UCSD-AML1 (cell line): ENCODE data around the gene INPP5A.
"Not testable (repeated sequence)": the region's sequence is repeated elsewhere in the genome, so short reads cannot be mapped to it uniquely, and the experiment has no call there.

Source experiments
- DNase-seq: peaks from one replicate; lab custom pipeline; 2025; ENCODE audit not compliant: unreplicated experiment; lab: John Stamatoyannopoulos, UW

INPP5A gene

DNA sequence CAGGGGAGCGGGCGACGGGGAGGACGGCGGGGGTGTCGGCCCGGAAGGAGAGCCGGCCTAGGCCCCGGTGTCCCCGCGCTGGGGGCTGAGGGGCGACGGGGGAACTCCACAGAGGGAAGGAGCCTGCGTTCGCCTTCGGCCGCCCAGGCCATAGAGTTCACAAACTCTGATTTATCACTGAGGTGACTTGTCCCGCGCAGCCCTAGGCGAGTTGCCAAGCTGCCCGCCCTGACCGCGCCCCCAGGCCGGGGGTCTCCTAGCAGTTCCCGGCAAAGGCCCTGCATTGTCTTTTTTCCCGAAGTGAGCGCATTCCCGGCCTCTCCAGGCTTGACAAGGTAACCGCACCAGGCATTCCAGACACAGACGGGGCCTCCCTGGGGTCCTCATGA lies 251.2 kb downstream of the INPP5A start:
- DNase-seq: no peak

DNA sequence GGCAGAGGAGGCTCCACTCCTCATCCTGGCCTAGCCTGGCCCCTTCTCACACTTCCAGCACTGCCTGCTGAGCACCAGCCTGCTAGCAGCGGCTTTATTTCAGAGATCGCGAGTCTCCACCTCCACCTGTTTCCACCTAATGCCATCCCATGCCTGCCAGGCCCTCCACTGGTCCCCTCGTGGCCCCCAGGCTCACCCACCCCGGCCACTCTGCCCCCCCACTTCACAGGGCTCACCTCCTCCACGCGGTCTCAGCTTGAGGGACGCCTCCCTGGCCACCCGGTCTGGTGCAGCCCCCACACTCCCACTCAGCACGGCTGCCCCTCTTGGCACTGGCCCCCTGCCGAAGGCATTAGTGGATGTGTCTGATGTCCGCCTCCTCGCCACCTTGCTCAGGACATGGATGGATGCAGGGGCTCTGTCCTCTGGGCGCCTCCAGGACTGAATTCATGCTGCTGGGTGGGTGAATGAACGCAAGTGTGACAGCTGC lies 252.1 kb downstream of the INPP5A start:
- DNase-seq: no peak

DNA sequence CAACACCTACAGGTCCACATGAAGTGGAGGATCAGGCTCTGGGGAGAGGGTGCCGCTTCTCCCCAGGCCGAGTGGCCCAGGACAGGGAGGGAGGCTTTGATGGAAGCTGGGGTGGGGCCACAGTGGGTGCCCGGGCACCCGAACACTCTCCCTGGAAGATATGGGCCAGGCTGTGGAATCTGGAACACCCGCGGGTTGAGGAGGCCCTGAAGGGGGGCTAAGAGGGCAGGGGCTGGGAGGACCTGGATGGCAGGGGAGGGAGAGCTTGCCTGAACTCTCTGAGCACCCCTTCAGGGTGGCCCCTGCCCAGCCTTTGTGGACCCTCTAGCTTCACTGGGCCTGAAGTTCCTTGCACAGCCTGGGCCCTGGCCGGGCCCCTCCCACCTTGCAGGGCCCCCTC lies 252.9 kb downstream of the INPP5A start:
- DNase-seq: no peak

DNA sequence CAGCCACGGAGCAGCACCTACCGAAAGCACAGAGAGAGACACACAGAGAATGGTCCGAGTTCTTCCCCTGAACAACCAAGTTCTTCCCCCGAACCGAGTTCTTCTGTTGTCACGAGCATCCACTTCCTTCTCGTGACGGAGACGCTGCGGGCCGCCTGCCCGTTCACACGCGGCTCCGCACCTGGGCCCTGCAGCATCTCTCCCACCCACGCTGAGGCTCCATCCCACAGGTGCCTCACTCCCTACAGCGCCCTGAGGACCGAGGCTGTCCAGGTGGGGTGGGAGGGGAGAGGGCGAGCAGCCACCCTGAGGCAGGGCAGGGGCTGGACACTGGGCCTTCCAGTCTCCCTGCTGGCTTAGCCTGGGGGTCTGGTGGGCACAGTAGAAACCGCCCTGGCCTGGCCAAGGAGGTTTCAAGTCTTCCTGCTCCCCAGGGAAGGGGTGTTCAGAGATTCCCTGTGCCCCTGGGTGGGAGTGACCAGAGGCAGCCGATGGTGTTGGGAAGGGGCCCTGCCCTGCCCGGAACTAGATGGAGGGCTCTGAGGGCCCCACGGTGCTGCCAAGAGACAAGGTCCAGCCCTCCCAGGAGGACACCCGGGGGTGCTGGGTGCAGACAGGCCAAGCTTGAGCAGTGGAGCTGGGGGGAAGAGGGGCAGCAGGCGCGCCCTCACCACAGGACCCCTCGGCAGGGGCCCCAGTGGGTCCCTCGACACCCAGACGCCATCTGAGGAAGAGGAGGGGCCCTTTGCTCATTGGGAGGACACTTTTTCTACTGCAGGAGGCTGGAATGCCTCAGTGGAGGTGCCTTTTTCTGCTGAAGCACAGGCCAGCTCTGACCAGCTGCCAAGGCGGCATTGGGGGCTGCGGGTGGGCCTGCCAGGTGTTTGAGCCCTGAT lies 253.6 kb downstream of the INPP5A start:
- DNase-seq: no peak

DNA sequence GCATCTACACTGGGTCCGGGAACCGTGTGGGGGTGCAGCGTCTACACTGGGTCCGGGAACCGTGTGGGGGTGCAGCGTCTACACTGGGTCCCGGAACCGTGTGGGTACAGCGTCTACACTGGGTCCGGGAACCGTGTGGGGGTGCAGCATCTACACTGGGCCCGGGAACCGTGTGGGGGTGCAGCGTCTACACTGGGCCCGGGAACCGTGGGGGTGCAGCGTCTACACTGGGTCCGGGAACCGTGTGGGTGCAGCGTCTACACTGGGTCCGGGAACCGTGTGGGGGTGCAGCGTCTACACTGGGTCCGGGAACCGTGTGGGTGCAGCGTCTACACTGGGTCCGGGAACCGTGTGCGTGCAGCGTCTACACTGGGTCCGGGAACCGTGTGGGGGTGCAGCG lies 254.5 kb downstream of the INPP5A start:
- DNase-seq: not testable (repeated sequence)

DNA sequence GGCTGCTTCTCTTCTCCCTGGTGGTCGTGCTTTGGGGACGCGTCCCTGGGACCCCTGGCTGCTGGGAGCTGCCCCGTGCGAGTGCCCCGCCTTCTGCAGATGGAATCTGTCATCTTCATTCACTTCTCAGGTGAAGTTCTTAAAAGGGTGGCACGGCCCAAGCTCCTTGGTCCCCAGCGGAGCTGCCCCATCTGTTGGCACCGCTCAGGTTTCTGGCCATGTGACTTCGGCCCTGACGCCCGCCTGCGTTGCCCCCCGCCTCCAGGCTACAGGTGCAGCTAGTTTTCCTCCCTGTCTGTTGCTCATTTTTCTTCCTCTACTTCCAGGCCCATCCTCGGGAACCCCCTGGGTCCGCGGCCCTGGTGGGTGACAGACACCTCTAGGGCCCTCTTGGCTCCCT lies 255.2 kb downstream of the INPP5A start:
- no peak for DNase-seq

DNA sequence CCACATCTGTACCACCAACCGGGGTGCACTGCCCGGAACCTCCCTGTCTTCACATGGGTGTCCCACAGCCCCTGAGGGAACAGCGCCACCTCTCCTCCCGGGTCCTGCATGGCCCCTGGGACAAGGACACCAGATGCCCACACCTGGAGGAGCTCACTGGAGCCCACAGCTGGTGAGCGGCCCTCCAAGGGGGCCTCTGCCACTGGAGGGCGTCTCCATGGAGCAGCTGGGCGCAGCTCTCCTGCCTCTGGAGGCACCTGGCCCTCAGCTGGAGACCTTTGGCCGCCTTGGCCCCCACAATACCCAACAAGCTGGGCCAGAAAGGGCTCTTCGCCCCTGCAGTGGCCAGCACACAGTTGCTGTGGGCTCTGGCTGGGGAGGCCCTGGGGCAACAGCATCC lies 255.6 kb downstream of the INPP5A start:
- no peak for DNase-seq

DNA sequence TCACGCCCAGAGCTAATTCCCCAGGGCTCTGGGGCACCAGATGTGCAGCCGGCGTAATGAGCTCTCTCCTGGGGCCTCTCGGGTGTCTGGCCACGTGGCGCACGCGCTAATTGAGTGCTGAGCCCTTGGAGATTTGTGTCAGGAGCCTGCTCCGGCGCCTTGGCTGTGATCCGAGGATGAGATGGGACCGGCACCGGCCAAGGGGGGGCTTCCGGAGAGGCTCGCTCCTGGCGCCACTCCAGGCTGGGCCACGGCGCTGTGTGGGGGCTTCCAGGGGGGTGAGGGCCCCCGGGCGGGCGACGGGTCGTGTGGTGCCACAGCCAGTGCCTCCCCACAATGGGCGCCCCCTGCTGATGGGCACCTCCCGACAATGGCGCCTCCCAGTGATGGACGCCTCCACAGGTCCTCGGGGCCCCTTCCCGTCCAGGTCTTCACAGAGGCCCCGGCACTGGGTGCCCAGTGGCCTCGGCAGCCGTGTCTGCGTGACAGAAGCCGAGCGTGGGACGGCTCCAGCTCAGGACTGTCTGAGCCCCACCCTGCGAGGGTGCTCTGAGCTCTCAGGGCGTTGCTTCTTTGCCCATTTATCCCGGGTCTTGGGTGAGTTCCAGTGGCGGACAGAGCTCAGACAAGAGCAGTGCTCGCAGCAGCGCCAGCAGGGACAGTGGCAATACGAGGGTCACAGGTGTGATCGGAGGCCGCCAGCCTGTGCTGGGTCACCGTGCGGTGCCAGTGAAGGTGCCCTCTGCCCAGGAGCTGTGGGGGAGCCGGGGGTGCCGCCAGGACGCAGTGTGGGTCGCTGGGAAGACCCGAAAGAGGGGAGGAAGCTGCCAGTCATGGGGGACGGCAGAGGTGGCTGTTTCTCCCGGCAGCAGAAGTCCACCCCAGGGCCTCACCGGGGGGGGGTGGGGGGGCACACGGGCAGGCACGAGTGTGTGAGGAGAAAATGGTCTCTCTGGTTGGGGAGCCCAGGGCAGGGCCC lies 256.6 kb downstream of the INPP5A start:
- no peak for DNase-seq

DNA sequence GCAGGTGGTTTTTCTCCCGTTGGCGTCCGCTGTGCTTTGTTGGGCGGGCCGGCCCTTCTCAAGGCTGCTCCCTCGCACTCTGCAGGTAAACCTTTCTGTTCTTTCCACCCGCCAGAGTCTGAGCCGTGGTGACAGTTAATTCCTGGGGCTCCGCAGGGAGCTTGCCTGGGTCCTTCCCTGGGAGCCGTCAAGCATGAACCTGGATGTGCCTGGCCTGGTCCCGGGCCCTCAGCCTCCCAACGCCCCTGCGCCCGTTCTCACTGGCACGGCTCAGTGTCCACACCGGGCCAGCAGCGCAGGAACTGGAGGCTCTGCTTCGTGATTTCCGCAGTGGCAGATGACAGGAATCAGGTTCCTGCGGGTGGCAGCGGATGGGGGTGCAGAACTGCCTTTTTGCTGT lies 259.3 kb downstream of the INPP5A start:
- DNase-seq: no peak

DNA sequence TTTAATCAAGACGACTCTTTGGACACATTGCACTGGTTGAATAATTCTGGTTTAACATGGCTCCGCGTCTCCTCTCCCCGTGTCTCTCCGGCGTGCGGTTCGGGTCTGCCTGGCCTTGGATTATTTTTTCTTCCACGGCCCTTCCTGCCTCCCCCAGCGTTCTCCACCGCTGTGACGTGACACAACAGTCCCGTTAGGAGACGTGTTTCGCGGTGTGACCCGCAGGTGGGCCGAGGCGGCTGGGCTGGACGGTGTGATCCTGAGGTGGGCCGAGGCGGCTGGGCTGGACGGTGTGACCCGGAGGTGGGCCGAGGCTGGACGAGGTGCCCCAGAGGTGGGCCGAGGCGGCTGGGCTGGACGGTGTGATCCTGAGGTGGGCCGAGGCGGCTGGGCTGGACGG lies 260.4 kb downstream of the INPP5A start:
- not testable (repeated sequence) for DNase-seq

DNA sequence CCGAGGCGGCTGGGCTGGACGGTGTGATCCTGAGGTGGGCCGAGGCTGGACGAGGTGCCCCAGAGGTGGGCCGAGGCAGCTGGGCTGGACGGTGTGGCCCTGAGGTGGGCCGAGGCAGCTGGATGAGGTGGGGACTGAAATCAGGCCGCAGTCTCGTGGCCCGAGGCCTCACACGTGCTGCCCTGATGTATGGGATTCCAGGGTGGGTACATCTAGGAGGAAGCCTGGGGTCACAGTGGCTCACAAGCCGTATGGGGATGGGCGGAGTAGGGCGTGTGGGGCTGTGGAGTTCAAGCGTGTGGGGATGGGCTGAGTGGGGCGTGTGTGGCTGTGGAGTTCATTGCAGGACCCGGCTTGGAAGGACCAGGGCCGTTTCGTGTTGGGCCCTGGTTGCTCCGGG lies 260.8 kb downstream of the INPP5A start:
- no peak for DNase-seq

DNA sequence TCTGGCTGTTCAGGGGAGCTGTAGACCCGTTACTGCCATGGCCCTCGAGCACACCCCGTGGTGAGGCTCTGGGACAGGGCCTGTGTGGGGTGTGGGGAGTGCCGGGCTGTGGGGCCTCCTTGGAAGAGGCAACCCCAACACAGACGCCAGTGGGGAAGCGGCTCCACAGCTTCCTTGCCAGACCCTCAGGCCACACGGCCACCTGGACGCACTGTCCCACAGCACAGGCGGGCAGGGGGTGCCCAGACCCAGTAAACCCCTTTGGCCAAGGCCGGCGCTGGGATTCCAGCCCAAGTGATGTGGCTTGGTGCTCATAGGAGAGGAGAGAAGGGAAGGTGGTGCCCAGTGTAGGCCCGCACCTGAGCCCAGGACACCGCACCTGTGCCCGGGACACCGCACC lies 261.3 kb downstream of the INPP5A start:
- no peak for DNase-seq

DNA sequence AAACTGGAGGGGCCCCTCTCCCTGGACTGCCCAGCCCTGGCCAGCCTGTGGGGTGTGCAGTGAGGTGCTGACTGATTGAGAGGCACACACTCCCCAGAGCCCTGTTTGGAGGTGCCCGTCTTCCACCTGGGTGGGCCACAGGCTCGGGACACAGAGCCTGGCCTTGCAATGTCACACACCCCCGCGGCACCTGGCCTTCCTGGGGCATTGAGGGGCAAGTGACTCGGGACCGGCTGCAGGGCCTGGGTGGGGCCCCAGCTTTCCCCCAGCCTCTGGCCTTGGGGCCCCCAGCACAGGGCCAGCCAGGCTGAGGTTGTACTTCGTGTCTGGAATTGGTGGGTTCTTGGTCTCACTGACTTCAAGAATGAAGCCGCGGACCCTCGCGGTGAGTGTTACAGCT lies 262.3 kb downstream of the INPP5A start:
- no peak for DNase-seq

DNA sequence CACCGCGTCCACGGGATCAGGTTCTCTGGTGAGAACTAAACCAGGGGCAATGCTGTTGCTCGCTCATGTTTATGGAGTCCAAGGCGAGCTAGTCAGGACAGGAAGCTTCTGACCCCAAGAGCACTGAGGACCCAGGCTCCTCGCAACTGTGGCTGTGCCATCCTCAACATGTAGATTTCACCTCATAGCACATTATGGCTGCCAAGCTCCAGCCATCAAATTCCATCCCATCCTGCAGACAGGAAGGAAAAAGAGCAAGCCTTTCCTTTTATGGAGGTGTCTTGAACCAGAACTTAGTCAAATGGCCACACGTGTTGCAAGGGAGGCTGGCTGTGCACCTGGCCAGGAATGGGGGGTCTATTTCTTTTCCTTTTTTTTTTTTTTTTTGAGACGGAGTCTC lies 264.5 kb downstream of the INPP5A start:
- DNase-seq: no peak

DNA sequence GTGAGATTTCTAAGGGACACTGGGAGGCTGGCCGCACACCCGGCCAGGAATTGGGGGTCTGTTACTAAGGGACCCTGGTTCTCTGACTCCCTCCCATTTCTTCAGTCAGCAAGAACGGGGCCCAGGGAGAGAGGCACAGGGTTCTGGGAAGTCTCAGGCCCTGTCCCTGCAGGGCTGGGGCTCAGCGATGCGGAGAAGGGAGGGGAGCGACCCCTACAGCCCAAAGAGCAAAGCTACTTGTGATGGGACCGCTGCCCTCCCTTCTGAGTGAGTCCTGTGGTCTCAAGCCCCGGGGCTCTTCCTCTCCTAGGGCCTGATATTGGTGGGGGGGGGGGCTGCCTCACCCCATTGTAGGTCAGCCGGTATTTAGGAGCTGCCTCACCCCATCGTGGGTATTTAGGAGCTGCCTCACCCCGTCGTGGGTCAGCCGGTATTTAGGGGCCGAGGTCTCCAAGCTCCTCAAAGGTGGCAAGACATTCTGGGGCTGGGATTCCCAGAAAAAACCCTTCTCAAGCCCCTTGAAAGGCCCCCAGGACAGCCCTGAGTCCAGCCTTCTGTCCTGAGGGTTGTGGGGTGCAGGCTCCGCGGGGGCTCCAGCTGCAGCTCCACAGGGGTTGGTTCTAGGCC lies 265.2 kb downstream of the INPP5A start:
- no peak for DNase-seq

DNA sequence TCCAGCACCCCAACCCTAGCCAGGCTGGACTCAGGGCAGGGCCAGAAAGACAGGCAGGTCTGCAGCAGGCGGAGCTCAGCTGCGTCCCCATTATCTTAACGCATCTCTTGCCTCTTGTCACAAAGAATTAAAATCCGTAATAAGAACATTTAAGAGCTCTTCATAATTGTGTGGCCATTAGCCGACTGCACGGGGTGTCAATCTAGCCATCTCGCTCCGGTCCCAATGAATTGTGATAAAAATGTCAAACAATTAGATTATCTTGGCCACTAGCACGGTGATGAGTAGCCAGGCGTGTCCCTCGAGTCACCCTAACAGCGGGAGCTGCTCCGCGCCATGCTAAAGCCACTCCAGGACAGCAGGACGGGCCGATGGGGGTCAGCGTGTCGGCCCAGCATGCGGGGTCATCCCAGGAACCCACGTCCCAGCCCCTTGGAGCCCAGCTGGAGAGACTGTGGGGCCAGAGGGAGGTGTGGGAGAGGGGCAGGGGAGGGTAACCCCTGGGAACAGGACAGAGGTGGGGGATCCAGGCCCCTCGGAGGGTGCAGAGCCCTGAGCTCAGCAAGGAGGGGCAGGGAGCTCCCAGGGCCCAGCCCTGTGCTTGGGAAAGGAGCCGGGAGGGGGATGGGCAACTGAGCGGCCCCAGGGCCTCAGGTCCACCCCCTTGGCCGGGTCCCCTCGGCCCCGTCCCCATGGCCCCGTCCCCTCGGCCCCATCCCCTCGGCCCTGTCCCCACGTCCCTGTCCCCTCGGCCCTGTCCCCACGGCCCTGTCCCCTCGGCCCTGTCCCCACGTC lies 266.0 kb downstream of the INPP5A start:
- no peak for DNase-seq

DNA sequence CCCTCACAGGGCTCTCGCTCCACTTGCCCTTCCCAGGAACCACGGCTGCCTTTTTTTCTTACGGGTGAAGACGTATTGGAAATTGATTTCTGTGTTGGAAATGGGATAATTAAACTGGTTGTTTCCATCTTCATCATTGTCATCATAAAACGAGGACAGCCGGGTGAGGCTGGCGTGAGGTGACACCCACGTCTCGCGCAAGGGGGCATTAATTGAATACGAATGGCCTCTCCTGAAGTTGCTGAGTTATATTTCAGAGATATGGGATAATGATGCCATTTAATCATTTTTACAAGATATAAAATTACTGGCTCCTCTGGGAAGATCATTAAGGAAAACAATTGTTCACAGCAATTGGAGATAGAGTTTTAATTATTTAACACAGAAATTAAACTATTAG lies 266.7 kb downstream of the INPP5A start:
- DNase-seq: no peak

DNA sequence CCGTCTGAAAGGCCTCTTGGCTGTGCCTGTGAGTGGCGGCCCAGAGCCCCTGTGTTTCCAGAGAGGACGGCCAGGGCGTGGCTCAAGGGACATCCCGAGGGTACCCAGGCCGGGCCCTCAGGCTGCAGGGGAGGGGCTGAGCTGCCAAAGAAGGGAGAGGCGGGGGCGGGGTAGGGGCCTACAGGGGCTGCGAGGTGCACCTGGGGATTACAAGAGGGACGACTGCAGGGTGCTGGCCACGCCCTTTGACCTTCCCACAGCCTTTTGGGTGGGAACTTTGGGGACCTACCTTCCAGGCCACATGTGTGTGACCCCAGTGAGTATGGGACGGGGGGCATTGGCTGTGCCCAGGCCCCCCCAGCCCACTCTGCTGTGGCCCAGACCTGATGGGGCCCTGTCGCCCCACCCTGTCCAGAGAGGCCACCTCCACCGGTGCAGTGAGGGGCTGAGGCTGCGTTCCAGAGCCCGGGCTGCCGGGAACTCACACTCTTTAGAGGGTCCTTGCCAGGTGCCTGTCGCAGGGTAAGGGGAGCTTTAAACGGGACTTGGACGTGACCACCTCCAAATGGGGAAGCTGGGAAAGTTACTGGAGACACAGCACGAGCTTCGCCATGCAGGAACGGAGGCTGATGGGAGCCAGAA lies 267.3 kb downstream of the INPP5A start:
- no peak for DNase-seq

DNA sequence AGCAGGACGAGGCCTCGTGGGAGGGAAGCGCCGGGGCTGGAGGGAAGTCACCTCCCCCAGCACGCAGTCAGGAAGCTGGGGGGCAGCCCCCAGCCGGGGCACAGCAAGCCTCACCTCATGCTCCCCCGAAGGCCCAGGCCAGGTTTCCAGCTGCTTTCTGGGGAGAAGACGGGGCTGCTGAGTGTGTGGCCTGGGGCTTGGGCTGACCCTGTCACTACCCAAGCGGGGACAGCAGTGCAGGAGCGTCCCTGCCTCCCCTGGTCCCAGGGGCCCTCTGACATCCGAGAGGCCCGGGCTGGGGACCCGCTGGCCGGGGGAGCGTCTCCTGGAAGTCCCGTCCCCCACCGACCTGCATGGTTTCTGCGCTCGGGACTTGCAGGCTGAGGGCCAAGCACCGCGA lies 268.0 kb downstream of the INPP5A start:
- DNase-seq: no peak

DNA sequence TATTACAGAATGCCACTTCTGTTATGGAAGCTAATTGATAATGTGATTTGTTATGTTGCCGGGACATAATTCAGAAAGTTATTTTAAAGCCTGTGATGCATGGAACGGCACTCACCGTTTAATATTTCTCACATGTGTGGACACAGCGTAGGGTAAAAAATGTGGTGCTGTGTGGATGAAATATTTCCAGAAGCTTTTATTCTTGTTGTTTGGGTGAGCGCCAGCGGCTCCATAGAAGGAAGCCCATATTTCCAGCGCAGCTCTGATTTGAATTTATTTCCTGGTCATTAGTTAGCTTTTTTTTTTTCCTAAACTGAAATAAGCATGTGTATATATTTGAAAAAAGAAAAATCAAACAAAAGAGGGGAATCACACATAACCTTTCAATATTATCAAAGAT lies 268.5 kb downstream of the INPP5A start:
- DNase-seq: no peak
